ENCODE measurements around the gene ANXA11.

- TF ChIP-seq CTCF (conservative IDR thresholded peaks at IDR 0.05 in 1 of 2, IDR thresholded peaks at IDR 0.05 in 1 of 2; ENCODE audit: low read depth in 1 of 2, low read length in 2 of 2), result no peak
- TF ChIP-seq EZH2 (IDR thresholded peaks at IDR 0.05; ENCODE audit: low read length, missing control alignments), result no peak
These were observed 94.4 kb downstream of the ANXA11 start for GRCh38 chr10:80110986-80111385.
